Measurements from ENCODE around the gene NDUFS6. TPM values are rescaled to one million over a fixed set of nuclear protein-coding genes. Genes with fewer than 3 reads are reported as not detected.

NDUFS6 gene
- total RNA-seq = 25.7 and 37.3 TPM in 2 replicates

DNA sequence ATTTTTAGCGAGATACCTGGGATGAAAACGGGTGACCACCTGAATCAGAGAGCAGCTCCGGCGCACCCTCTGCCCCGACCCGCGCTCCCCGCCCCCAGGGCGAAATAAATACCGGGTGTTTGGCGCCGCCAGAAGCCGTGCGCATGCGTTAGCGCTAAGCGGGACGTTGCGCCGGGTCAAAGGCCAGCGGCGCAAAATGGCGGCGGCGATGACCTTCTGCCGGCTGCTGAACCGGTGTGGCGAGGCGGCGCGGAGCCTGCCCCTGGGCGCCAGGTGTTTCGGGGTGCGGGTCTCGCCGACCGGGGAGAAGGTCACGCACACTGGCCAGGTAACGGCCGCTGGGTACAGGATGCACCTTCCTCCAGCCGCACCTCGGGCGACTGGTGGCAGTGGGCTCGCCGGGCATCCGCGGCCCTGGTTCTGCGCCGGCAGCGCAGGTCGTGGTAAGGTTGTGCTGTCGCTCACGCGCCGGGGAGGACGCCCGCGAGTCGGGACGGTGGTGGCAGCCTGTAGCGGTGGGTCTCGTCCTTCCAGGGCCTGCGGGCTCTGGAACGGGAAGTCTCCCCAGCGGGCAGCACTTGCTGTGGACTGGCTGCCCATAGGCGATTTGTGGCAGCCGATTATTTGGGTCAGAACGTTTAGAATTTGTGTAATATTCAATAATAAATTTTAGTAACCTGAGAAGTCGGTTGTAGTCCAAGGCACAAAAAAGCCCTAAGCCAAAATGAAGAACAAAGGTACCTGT is at the start of gene NDUFS6:
Gene NDUFS6 (plus strand): TSS at position 186 of the 745 bp plus-strand sequence. CDS start 11 bp downstream, at position 197.

DNA sequence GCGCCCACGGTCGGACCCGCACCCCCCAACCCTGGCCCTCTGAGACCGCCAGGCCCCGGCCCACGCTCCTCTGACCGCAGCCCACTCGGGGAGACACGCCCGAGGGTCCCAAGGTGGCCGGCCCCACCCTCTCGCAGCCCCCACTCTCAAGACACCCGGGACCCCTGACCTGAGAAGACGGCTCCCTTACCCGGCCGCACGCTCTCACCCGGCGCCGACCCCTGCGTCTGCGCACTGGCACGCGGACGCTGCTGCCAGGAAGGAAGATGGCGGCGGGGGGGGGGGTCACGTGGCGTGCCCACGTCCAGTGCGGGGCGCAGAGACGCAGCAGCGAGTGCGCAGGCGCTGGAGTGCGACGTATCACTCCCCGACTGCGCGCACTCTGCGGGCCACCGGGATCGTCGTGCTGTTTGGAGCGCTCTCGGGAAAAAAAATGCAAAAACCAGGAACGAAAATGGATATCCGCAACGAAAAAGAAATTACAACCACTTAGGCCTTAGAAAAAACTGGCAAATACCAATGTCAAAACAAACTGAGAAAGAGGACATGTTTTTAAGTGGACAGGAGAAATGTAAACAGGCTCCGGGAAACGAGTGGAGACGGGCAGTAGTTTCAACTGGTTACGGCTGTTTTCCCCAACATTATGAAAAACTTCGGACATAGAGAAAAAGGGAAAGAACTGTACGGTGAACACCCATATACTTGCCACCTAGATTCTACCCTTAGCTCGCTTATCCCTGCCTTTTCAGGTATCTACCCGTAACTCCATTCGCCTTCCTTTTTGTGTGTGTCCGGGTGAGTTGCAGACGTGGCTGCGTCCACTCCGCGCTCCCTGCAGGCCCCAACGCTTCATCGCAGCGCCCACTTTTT is 1.4 kb upstream of the NDUFS6 start, which contains the start of gene MRPL36:
Gene MRPL36 (minus strand): TSS at position 236 of the 870 bp plus-strand sequence. CDS start 902 bp downstream, outside the sequence.

Other genes starting within 250 kb of the NDUFS6 start
- gene MRPL36, start 1.6 kb upstream of the NDUFS6 start, total RNA-seq = 44.0 and 44.2 TPM in 2 replicates
- not detected in 2 replicates for gene IRX4, start 81.5 kb downstream of the NDUFS6 start, total RNA-seq

Measured in dermis lymphatic vessel endothelial cell (primary cell).